GM12873 (cell line): Measurements from ENCODE around the gene STING1.

Experiments
- TF ChIP-seq, protein P1 (sequence below): IDR thresholded peaks from 2 replicates; pipeline ENCODE4 v1.5.1; 2012; ENCODE audit warnings: low read depth, mild to moderate bottlenecking, moderate library complexity, low read length, control low read depth; ENCODE audit not compliant: insufficient read depth; ENCODE audit errors: missing control alignments

STING1 gene

DNA sequence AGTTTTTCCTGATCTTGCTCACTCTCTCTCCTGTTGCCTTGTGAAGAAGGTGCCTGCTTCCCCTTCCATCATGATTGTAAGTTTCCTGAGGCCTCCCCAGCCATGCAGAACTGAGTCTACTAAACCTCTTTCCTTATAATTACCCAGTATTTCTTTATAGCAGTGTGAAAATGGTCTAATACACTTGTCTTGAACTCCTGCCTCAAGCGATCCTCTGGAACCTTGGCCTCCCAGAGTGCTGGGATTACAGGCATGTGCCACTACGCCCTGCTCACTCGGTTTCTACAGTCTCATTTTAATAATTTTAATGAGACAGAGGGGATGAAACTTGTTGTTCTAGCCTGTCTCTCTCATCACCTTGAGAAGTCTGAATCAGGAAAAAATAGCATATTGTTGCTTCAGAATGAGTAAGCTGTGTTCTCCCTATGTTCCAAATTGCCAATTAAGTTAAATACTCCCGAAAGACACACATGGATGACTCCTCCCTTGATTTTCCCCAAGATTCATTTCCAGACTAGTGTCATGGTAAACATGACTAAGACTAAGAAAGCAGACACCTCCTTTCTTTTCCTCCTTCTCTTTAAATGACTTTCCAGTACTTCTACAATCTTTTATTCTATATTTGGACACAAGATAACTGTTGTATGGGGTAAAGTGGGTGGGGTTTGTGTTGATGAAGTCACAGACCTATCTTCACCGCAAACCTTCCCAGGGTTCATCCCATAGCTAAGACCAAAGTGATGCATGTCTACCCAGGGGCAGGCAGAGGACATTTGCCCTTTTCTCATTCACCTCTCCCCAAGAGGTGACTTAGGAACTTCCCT is 35.4 kb downstream of the STING1 start:
- TF ChIP-seq, protein P1, sequence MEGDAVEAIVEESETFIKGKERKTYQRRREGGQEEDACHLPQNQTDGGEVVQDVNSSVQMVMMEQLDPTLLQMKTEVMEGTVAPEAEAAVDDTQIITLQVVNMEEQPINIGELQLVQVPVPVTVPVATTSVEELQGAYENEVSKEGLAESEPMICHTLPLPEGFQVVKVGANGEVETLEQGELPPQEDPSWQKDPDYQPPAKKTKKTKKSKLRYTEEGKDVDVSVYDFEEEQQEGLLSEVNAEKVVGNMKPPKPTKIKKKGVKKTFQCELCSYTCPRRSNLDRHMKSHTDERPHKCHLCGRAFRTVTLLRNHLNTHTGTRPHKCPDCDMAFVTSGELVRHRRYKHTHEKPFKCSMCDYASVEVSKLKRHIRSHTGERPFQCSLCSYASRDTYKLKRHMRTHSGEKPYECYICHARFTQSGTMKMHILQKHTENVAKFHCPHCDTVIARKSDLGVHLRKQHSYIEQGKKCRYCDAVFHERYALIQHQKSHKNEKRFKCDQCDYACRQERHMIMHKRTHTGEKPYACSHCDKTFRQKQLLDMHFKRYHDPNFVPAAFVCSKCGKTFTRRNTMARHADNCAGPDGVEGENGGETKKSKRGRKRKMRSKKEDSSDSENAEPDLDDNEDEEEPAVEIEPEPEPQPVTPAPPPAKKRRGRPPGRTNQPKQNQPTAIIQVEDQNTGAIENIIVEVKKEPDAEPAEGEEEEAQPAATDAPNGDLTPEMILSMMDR: no peak

DNA sequence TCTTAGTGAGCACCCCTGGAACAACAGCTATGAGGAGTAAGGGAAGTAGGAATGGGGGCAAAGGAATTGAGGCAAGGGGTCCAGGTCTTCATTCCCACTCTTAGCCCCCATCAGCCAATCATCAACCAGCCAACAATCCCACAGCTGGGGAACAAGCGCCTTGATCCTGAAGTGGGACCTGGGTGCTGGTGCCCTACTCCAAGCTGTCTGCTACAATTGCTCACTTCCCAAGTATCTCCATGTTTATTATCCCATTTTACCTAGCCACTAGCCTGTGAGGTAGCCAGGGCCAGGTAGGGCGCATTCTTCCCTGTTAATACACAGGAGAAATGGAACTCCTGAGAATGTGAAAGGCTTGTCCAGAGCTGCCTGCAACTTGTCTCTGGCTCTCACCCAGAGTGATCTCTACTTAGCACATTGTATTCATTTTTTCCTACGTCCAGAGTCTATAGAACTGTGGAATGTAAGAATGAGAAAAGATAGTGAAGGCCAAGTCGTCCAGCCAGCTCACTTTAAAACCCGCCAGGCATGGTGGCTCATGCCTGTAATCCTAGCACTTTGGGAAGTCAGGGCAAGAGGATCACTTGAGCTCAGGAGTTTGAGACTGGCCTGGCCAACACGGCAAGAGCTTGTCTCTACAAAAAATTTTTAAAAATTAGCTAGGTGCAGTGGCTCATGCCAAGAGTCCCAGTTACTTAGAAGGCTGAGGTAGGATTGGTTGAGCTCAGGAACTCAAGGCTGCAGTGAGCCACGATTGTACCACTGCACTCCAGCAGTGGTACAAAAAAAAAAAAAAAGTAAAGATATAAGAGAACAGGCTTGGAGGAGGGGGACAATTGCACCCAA is 37.0 kb downstream of the STING1 start:
- TF ChIP-seq, protein P1: no peak

DNA sequence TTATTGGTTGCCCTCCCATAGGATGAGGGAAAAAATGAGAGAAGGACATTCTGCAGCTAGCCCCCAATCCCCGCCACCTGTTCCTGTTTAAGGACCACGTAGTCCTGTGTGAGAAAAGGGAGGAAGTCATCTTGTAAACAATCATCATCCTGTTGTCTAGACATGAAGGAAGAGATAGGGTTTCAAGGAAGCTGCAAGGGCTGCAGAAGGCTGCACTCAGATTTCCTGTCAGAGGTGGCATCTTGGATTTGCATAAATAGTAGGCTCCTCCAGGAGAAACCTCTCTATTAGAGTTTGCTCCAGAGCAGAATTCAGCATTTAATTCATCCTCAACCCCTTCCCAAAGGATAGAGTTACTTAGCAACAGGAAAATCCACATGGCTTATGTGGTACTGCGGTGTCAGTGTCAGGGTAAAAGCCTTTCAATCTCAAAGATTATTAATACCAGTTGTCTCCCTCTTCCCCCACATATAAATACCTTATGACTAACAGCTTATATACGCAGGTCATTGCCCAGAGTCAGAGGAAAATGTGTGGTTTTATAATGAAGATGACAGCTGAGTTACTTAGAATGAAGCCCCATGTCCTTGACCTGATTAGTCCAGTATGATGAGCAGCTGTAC is 38.6 kb downstream of the STING1 start:
- TF ChIP-seq, protein P1: no peak

DNA sequence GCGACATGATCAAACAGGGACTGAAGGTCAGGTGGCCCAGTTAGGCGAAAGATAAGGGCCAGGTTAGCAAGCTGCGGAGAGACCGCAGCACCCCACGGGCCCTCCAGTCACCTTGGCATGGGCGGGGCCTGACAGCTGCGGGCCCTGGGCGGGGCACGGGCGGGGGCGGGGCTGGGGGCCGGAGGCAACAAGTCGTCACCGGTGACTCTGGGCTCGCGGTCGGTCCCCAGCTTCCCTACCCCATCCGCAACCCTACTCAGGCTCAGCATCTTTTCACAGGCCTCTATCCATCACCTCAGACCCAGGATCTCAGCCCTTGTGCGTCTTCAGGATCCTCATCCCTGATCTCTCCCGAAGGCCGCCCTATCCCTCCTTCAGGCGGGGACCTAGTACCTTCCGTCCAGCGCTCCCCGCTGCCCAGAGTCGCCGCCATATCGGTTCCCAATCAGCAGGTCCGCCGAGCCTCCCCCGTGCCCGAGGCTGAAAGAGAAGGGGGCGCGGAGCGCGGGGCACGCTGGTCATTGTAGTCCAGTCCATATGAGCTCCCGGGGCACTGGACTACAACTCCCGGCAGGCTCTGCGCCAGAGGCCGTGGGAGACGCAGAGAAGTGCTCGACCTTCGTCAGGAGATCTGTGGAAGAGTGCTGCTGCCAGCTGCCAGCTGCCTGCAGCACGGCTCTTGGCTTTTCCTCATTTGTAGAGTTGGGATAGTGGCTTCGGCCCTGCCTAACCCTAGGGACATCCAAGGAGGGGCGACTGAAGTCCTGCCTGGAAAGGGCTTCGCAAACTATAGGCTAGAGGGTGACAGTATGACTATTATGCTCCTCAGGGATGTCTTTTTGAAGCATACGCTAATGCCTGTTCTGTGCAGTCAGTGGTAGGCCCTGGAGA is 43.3 kb downstream of the STING1 start, which contains the start of gene DNAJC18:
Gene DNAJC18, minus strand, starts transcription at position 513 of the 891 bp plus-strand sequence. Its CDS starts 80 bp downstream, at position 433.
- TF ChIP-seq, protein P1: no peak

DNA sequence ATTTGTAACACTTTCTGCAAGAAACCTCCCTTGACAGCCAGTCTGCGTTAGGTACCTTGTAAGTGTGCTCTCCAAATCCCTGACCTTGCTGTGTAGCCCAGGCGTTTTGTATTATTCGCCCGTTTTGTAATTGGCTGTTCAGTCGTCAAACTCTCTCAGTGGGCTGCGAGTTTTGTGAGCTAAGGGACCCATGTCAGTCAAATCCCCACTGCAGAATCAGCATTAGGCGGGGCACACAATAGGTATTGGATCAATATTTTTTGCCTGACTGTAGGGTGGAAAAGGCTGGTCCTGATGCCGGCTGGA is 43.9 kb downstream of the STING1 start:
- TF ChIP-seq, protein P1: no peak

DNA sequence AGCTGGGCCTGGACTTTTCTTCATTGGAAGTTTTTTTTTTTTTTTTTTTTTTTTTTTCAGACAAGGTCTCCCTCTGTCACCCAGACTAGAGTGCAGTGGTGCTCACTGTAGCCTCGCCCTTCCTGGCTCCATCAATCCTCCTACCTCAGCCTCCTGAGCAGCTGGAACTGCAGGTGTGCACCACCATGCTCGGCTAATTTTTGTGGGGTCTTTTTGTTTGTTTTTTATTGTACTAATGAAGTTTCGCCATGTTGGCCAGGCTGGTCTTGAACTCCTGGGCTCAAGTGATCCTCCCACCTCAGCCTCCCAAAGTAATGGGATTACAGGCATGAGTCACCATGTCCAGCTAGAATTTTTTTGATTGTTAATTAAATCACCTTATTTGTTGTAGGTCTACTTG is 46.9 kb downstream of the STING1 start:
- TF ChIP-seq, protein P1: no peak
